ENCODE measurements around the gene ACTC1.

The ACTC1 gene

GRCh38 chr15:34820110-34820509 lies 24.8 kb upstream of the ACTC1 start (continued):
- TF ChIP-seq ZBTB44 (tag by site-specific recombination; IDR thresholded peaks at IDR 0.05) (no peak), ZNF558 (tag by site-specific recombination; IDR thresholded peaks at IDR 0.05) (no peak), IKZF3 (tag by site-specific recombination; IDR thresholded peaks at IDR 0.05) (no peak), GLIS1 (tag by site-specific recombination; IDR thresholded peaks at IDR 0.05) (no peak), REST (tag by site-specific recombination; IDR thresholded peaks at IDR 0.05) (no peak), ZNF561 (tag by site-specific recombination; IDR thresholded peaks at IDR 0.05; ENCODE audit: borderline replicate concordance) (no peak), ZNF132 (tag by site-specific recombination; IDR thresholded peaks at IDR 0.05; ENCODE audit: borderline replicate concordance) (no peak), KLF10 (tag by site-specific recombination; IDR thresholded peaks at IDR 0.05) (no peak)

GRCh38 chr15:34818526-34818925 lies 23.2 kb upstream of the ACTC1 start:
- Histone ChIP-seq H3K27ac (ENCODE audit: extremely low read depth, low read depth, low read length) (no peak overlapping the region), H3K4me1 (ENCODE audit: control insufficient read depth, insufficient read depth, low read length) (no peaks in the 10 kb centered on the region), H3K4me3 (ENCODE audit: low read depth, low read length) (no peak overlapping the region), H3K36me3 (ENCODE audit: control insufficient read depth in 2 of 2, insufficient read depth in 1 of 2, low read length in 2 of 2) (no peaks in the 10 kb centered on the region), H3K9me3 (ENCODE audit: control insufficient read depth, insufficient read depth, low read depth, low read length) (no peaks in the 10 kb centered on the region)
- TF ChIP-seq ZNF148 (tag by site-specific recombination; IDR thresholded peaks at IDR 0.05; ENCODE audit: borderline replicate concordance) (no peak), ZNF19 (tag by site-specific recombination; IDR thresholded peaks at IDR 0.05; ENCODE audit: low read depth) (no peak), ZNF391 (tag by site-specific recombination; IDR thresholded peaks at IDR 0.05; ENCODE audit: borderline replicate concordance, low read depth) (no peak), TCF7L2 (IDR thresholded peaks at IDR 0.05; ENCODE audit: borderline replicate concordance, low read depth, low read length) (no peak), ZXDB (tag by site-specific recombination; IDR thresholded peaks at IDR 0.05) (no peak), ZFP37 (tag by site-specific recombination; IDR thresholded peaks at IDR 0.05) (no peak), ZSCAN4 (tag by site-specific recombination; IDR thresholded peaks at IDR 0.05) (no peak)
- CTCF ChIA-PET, result no interaction called here
- POLR2A ChIA-PET, result no interaction called here

GRCh38 chr15:34815836-34816235 lies 20.5 kb upstream of the ACTC1 start:
- POLR2A ChIA-PET, result no interaction called here
- Histone ChIP-seq H3K36me3 (ENCODE audit: control insufficient read depth in 2 of 2, insufficient read depth in 1 of 2, low read length in 2 of 2) (no peaks in the 10 kb centered on the region), H3K9me3 (ENCODE audit: control insufficient read depth, insufficient read depth, low read depth, low read length) (no peaks in the 10 kb centered on the region), H3K4me1 (ENCODE audit: control insufficient read depth, insufficient read depth, low read length) (no peaks in the 10 kb centered on the region), H3K27ac (ENCODE audit: extremely low read depth, low read depth, low read length) (no peak overlapping the region), H3K4me3 (ENCODE audit: low read depth, low read length) (no peak overlapping the region)
- CTCF ChIA-PET, result no interaction called here
- TF ChIP-seq ZNF239 (tag by site-specific recombination; IDR thresholded peaks at IDR 0.05) (no peak), SCRT1 (tag by site-specific recombination; IDR thresholded peaks at IDR 0.05; ENCODE audit: borderline replicate concordance) (no peak), ZNF214 (tag by site-specific recombination; IDR thresholded peaks at IDR 0.05; ENCODE audit: borderline replicate concordance) (no peak), AEBP2 (tag by site-specific recombination; IDR thresholded peaks at IDR 0.05; ENCODE audit: borderline replicate concordance) (no peak), ZNF26 (tag by site-specific recombination; IDR thresholded peaks at IDR 0.05) (no peak), YY1 (tag by site-specific recombination; IDR thresholded peaks at IDR 0.05) (no peak), OVOL3 (tag by site-specific recombination; IDR thresholded peaks at IDR 0.05) (no peak)

Measured in HEK293 (cell line).